MCF 10A (cell line): ENCODE data around the gene TNFRSF19. TPM values are rescaled to one million over a fixed set of nuclear protein-coding genes. Genes with fewer than 3 reads are reported as not detected.

Experiments used
- BruUV-seq: library from RNA; stranded (reverse); fragments of 400-500 nt; replicated peaks from 2 replicates; lab custom pipeline; 2021; lab: Mats Ljungman, UMichigan
- CTCF ChIA-PET: fragments of 300-600 bp; sonication (Branson Sonifier 250); formaldehyde crosslinking; extraction: SDS; loops from one replicate; lab custom pipeline; 2021; ENCODE audit warnings: antibody characterized with exemption, inconsistent platforms; lab: Yijun Ruan, JAX
- POLR2A ChIA-PET: fragments of 300-600, 350-650 bp; sonication (Branson Sonifier 250); formaldehyde crosslinking; extraction: SDS; loops from one replicate; lab custom pipeline; 2020; ENCODE audit warnings: antibody characterized with exemption, inconsistent platforms; lab: Yijun Ruan, JAX
- DNase-seq: peaks from one replicate; pipeline ENCODE4 v3.0.0-alpha.2; 2018; ENCODE audit not compliant: unreplicated experiment
- H3K27ac Mint-ChIP-seq: one replicate; pipeline ENCODE4 v1.8.0; 2022; ENCODE audit warnings: mild to moderate bottlenecking, low read depth, mixed read lengths; ENCODE audit not compliant: unreplicated experiment
- H3K27me3 Mint-ChIP-seq: one replicate; pipeline ENCODE4 v1.8.0; 2022; ENCODE audit warnings: mixed read lengths; ENCODE audit not compliant: insufficient read depth, unreplicated experiment
- H3K36me3 Mint-ChIP-seq: one replicate; pipeline ENCODE4 v1.8.0; 2022; ENCODE audit warnings: mild to moderate bottlenecking, moderate library complexity, mixed read lengths; ENCODE audit not compliant: insufficient read depth, unreplicated experiment
- H3K4me1 Mint-ChIP-seq: one replicate; pipeline ENCODE4 v1.8.0; 2022; ENCODE audit warnings: mixed read lengths; ENCODE audit not compliant: insufficient read depth, unreplicated experiment
- H3K4me3 Mint-ChIP-seq: one replicate; pipeline ENCODE4 v1.8.0; 2022; ENCODE audit warnings: mild to moderate bottlenecking, moderate library complexity, mixed read lengths; ENCODE audit not compliant: unreplicated experiment
- H3K9me3 Mint-ChIP-seq: one replicate; pipeline ENCODE4 v1.8.0; 2022; ENCODE audit warnings: mixed read lengths; ENCODE audit not compliant: unreplicated experiment
- intact Hi-C: fragments of 100-400 bp; cut with micrococcal nuclease; formaldehyde crosslinking; loops from 2 replicates; pipeline ENCODE4 v1.14.1; 2022
- total RNA-seq: library from RNA; stranded (reverse); gene quantifications from 2 replicates; pipeline ENCODE4 v1.2.3, GENCODE V29; 2022
- TF ChIP-seq, protein P1 (sequence below): fragments of 200-600 bp; IDR thresholded peaks from one replicate; pipeline ENCODE4 v1.8.0; 2022; ENCODE audit warnings: antibody characterized with exemption, mild to moderate bottlenecking; ENCODE audit not compliant: unreplicated experiment

The TNFRSF19 gene
- total RNA-seq, 1 experiment from 2014 or later: not detected

DNA sequence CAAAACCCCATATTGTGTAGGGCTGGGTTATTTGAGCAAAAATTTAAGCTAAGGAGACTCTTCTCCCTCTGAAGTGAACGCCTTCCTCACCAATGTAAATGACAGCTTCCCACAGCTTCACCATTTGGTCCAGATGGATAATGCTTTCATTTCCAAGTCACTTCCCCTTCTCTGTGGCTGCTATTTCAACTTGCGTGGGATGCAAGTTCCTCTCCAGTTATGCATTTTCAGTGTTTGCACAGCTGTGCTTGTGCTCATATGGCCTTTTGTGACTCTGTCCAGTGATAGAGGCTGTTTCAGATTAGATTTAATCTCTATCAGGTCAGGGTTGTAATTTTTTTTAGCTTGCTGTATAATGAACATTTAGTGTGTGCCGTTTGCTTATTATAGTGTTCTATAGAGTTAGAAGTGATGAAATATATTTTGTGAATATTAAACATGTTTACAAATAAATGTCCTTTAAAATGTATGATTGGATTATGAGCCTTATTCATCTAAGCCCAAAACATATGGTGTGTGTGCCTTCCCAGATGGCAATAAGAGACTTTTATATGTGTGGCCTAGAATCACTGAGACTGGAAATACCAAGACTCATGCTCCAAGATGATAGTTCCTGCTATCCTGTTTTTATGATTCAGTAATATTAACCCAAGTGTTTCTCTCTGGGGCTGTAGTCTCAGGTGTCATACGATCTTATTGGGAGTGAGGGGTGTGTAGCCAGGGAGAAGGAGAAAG, 86.6 kb downstream of the TNFRSF19 start:
- Mint-ChIP-seq H3K9me3 (no peaks in the 10 kb centered on the region), H3K4me3 (no peak overlapping the region), H3K36me3 (peaks cover 4% of the 10 kb centered on the region), H3K4me1 (no peaks in the 10 kb centered on the region), H3K27me3 (no peaks in the 10 kb centered on the region), H3K27ac (no peak overlapping the region)
- no peak for DNase-seq
- intact Hi-C loops: no loop called here
- TF ChIP-seq, protein P1, sequence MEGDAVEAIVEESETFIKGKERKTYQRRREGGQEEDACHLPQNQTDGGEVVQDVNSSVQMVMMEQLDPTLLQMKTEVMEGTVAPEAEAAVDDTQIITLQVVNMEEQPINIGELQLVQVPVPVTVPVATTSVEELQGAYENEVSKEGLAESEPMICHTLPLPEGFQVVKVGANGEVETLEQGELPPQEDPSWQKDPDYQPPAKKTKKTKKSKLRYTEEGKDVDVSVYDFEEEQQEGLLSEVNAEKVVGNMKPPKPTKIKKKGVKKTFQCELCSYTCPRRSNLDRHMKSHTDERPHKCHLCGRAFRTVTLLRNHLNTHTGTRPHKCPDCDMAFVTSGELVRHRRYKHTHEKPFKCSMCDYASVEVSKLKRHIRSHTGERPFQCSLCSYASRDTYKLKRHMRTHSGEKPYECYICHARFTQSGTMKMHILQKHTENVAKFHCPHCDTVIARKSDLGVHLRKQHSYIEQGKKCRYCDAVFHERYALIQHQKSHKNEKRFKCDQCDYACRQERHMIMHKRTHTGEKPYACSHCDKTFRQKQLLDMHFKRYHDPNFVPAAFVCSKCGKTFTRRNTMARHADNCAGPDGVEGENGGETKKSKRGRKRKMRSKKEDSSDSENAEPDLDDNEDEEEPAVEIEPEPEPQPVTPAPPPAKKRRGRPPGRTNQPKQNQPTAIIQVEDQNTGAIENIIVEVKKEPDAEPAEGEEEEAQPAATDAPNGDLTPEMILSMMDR: no peak
- POLR2A ChIA-PET: no interaction called here
- no TSS peak for BruUV-seq
- CTCF ChIA-PET: interaction anchor here (0.7 kb wide), 1 partner anchor 1105 kb away, joined by 3 read pairs; no protein-coding TSS in a partner anchor

DNA sequence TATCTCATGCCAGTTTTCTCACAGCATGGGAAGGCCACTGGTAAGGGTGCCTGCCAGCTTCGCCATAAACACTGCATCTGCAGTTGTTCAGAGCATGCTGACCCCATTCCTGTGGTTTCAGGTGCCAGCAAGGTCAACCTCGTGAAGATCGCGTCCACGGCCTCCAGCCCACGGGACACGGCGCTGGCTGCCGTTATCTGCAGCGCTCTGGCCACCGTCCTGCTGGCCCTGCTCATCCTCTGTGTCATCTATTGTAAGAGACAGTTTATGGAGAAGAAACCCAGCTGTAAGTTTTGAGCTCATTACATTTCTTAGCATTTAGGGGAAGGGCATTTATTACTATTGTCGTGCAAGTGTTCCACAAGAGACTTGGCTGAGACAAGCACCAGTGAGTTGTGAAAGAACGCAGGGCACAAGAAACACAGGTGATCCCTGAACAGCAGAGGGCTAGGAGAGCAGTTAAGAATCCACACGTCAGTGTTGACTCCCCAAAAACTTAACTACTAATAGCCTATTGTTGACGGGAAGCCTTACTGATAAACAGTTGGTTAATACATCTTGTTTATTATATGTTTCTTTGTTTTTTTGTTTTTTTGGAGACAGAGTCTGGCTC, 88.8 kb downstream of the TNFRSF19 start:
- CTCF ChIA-PET: no interaction called here
- intact Hi-C loops: no loop called here
- no TSS peak for BruUV-seq
- H3K4me3 Mint-ChIP-seq: no peak overlapping the region
- H3K9me3 Mint-ChIP-seq: no peaks in the 10 kb centered on the region
- peaks cover 4% of the 10 kb centered on the region for H3K36me3 Mint-ChIP-seq
- DNase-seq: no peak
- no peaks in the 10 kb centered on the region for H3K27me3 Mint-ChIP-seq
- TF ChIP-seq, protein P1: no peak
- no peaks in the 10 kb centered on the region for H3K4me1 Mint-ChIP-seq
- no peak overlapping the region for H3K27ac Mint-ChIP-seq
- POLR2A ChIA-PET: no interaction called here

DNA sequence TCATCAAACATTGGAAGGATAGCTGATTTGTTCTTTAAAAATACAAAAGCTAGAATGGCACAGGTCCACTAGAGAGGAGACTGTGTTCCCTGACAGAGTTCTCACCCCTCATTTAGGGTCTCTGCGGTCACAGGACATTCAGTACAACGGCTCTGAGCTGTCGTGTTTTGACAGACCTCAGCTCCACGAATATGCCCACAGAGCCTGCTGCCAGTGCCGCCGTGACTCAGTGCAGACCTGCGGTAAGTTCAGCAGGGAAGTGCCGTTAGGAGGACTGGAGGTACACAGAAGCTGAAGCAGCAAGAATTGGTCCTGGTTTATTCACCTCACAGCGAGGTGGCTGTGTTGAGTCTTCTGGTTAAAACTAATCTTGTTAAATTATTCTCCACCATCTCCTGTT, 90.0 kb downstream of the TNFRSF19 start:
- Mint-ChIP-seq H3K4me1 (no peaks in the 10 kb centered on the region), H3K27me3 (no peaks in the 10 kb centered on the region), H3K4me3 (no peak overlapping the region), H3K36me3 (peaks cover 4% of the 10 kb centered on the region), H3K27ac (no peak overlapping the region), H3K9me3 (no peaks in the 10 kb centered on the region)
- intact Hi-C loops: no loop called here
- ChIA-PET POLR2A (no interaction called here), CTCF (interaction anchor here (0.5 kb wide), 1 partner anchor 1012 kb away, joined by 5 read pairs; no protein-coding TSS in a partner anchor)
- TF ChIP-seq, protein P1: no peak
- BruUV-seq: no TSS peak
- DNase-seq: no peak

DNA sequence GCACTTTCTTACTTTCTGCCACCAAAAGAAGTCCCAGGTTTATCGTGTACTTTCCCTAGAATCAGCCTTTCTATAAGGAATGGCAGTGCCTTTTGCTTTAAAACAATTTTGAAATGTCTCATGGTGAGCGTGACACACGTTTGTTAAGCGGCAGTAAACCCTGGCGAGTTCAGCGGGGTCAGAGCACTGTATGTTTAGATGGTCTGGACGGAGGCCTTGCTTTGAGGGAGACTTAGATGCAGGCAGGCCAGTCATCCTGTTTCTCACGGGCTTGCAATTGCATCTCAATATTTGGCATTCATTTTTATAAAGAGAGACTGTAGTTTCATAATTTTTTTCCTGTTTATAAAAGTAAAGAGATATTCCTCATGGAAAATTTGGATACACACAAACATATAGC, 96.4 kb downstream of the TNFRSF19 start:
- CTCF ChIA-PET: no interaction called here

More for the DNA sequence above, 96.4 kb downstream of the TNFRSF19 start:
- no peaks in the 10 kb centered on the region for H3K9me3 Mint-ChIP-seq
- TF ChIP-seq, protein P1: no peak
- BruUV-seq: no TSS peak
- intact Hi-C loops: no loop called here
- no peaks in the 10 kb centered on the region for H3K4me1 Mint-ChIP-seq
- no peak for DNase-seq
- H3K4me3 Mint-ChIP-seq: no peak overlapping the region
- H3K27ac Mint-ChIP-seq: no peak overlapping the region
- H3K27me3 Mint-ChIP-seq: no peaks in the 10 kb centered on the region
- POLR2A ChIA-PET: no interaction called here
- H3K36me3 Mint-ChIP-seq: peaks cover 4% of the 10 kb centered on the region
